GM12801 (cell line): Measurements from ENCODE around the gene IGBP1.

ENCODE experiments used
- TF ChIP-seq, protein P1 (sequence below): IDR thresholded peaks from one replicate; pipeline ENCODE4 v1.5.1; 2011; ENCODE audit warnings: control low read depth; ENCODE audit not compliant: insufficient read length; ENCODE audit errors: extremely low read depth

IGBP1 gene

GRCh38 chrX:70196961-70197720 is 63.9 kb downstream of the IGBP1 start:
- TF ChIP-seq, protein P1, sequence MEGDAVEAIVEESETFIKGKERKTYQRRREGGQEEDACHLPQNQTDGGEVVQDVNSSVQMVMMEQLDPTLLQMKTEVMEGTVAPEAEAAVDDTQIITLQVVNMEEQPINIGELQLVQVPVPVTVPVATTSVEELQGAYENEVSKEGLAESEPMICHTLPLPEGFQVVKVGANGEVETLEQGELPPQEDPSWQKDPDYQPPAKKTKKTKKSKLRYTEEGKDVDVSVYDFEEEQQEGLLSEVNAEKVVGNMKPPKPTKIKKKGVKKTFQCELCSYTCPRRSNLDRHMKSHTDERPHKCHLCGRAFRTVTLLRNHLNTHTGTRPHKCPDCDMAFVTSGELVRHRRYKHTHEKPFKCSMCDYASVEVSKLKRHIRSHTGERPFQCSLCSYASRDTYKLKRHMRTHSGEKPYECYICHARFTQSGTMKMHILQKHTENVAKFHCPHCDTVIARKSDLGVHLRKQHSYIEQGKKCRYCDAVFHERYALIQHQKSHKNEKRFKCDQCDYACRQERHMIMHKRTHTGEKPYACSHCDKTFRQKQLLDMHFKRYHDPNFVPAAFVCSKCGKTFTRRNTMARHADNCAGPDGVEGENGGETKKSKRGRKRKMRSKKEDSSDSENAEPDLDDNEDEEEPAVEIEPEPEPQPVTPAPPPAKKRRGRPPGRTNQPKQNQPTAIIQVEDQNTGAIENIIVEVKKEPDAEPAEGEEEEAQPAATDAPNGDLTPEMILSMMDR = no peak

DNA sequence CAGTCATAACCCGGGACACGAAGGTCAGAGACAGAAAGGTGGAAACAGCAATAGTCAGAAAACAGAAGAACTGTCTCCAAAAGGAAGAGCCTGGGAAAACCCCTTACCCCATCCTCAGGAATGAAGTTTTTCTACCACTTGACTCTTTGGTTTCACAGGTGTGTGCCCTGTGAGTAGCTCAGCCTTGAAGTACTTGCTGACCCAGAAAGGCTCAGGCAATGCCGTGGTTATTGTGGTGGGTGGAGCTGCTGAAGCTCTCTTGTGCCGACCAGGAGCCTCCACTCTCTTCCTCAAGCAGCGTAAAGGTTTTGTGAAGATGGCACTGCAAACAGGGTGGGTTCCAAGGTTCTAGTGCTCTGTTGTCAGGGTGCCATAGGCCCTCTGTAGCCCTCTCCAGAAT is 68.5 kb downstream of the IGBP1 start:
- TF ChIP-seq, protein P1 = no peak

DNA sequence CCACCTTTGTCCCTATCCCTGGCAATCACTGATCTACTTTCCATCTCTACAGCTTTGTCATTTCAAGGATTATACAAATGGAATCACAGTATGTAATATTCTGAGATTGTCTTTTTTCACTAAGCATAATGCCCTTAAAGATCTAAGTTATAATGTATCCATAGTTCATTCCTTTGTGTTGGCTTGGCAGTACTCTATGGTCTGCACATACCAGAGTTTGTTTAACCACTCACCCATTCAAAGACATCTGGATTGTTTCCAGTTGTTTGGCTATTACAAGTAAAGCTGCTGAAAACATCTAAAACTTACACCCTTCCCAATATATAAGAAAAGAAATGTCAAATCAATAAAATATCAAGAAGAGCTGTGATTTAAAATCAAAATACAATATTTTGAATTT is 75.2 kb downstream of the IGBP1 start:
- TF ChIP-seq, protein P1 = no peak
